Epithelial cell of esophagus (primary cell): ENCODE results near the gene PGLYRP1.

Experiments
- DNase-seq: peaks from one replicate; pipeline ENCODE4 v3.0.0; 2010; ENCODE audit warnings: low read depth
- H3K4me3 ChIP-seq: 2 replicates; pipeline ENCODE4 v1.5.1; 2011; ENCODE audit warnings: mild to moderate bottlenecking, low read length, control low read depth
- TF ChIP-seq, protein P1 (sequence below): IDR thresholded peaks from 2 replicates; pipeline ENCODE4 v1.5.1; 2011; ENCODE audit warnings: low read depth, mild to moderate bottlenecking, low read length, control low read depth, inconsistent platforms; ENCODE audit not compliant: insufficient read depth; ENCODE audit errors: missing control alignments

PGLYRP1 gene

DNA sequence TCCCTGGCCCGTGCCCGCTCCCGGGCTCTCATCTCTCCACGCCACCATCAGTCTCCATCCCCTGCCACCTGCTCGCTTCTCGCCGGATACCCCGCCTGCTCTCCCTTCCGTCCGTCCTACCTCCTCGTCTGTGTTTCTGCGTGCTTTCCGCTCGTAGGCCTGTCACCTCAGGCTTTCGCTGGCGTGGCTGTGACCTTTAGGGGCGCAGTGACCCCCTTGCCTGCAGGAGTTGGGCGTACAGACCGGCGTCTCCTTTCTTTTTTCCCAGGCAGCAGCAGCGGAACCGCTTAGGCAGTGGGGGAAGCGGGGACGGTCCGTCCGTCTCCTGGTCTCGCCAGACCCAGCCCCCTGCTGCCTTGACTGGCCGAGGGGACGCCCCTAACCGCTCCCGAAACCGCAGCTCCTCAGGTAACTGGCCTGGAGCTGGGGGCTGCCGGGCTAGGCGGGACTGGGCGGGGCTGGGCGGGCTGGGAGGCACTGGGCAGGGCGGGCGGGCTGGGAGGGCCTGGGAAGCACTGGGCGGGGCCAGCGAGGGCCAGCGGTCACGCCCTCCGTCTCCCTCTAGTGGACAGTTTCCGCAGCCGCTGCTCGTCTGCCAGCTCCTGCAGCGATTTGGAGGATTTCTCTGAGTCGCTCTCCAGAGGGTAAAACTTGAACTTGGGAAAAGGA, 6.3 kb downstream of the PGLYRP1 start:
- H3K4me3 ChIP-seq = peak overlapping the region; percentile 47
- DNase-seq = peak; percentile 83
- TF ChIP-seq, protein P1, sequence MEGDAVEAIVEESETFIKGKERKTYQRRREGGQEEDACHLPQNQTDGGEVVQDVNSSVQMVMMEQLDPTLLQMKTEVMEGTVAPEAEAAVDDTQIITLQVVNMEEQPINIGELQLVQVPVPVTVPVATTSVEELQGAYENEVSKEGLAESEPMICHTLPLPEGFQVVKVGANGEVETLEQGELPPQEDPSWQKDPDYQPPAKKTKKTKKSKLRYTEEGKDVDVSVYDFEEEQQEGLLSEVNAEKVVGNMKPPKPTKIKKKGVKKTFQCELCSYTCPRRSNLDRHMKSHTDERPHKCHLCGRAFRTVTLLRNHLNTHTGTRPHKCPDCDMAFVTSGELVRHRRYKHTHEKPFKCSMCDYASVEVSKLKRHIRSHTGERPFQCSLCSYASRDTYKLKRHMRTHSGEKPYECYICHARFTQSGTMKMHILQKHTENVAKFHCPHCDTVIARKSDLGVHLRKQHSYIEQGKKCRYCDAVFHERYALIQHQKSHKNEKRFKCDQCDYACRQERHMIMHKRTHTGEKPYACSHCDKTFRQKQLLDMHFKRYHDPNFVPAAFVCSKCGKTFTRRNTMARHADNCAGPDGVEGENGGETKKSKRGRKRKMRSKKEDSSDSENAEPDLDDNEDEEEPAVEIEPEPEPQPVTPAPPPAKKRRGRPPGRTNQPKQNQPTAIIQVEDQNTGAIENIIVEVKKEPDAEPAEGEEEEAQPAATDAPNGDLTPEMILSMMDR = peak; percentile 80

DNA sequence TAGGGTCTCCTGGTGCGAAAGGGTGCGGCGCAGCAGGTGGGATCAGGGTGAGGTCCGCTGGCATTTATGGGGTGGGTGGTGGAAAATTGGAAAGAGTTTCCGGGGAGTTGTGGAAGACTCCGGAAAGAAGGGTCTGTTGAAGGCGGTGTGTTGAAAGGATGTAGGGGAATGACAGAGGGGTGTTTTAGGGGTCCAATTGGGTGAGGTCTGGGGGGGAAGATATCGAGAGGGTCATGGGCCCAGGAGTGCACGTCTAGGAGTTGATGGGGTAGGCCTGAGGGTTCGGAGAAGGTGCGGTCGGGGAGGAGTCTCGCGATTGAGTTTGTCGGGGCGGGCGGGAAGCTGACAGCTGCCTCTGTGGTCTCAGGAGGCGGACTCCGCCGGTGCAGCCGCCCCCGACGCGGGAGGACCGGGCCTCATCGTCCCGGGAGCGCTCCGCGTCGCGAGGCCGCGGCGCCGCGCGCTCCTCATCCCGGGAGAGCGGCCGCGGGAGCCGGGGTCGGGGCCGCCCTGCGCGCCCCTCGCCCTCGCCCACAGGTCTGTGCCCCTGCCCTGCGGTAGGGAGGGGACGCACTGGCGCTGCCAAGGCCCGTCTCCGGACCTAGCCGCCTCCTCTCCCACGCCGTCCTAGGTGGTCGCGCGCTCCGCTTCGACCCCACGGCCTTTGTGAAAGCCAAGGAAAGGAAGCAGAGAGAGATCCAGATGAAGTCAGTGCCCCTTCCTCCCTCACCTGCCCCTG, 7.0 kb downstream of the PGLYRP1 start:
- peak overlapping the region; percentile 47 for H3K4me3 ChIP-seq
- TF ChIP-seq, protein P1 = no peak
- no peak for DNase-seq

DNA sequence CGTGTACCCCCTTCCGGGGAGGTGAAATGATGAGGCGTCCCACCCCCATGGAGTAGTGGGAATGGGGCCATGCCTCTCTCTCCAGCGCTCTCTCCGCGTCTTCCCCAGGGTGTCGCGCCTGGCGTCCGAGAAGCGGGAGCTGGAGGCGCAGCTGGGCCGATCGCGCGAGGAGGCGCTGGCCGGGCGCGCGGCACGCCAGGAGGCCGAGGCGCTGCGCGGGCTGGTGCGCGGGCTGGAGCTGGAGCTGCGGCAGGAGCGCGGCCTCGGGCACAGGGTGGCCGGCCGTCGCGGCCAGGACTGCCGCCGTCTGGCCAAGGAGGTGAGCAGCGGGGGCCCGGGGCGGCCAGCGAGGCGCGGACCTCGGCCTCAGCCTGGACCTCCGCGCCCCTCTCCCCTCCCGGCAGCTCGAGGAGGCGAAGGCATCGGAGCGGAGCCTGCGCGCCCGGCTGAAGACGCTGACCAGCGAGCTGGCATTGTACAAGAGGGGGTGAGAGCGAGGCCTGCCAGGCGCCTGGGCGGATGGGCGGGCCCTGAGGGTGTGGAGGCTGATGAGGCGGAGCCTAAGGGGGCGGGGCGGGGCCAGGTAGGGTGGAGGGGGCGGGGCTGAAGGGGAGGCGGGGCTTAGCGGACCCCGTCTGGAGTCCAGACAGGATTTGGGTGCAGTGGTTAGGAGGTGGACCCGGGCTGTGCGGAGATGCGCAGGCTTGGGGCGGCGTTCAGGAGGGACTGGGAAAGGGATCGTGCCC, 7.7 kb downstream of the PGLYRP1 start:
- peak overlapping the region; percentile 15 for H3K4me3 ChIP-seq
- peak; percentile 83 for DNase-seq
- TF ChIP-seq, protein P1 = no peak

DNA sequence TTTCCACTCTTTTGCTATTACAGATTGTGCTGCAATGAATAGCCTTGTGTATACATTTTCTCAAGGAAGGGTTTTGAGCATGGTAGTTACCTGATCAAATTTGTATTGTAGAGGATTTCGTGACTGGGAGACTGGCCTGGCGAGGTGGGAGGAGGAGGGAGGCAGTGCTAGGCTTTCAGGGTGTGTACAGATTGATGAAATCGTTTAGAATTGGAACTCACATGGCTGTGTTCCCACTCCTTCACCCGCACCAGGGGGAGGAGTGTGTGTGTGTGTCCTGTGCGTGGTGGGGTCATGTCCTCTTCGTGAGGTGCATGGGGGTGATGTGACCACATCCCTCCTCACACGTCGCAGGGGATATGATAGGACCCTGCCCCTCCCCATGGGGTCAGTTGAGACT, 8.3 kb downstream of the PGLYRP1 start:
- H3K4me3 ChIP-seq = peak overlapping the region; percentile 11

DNA sequence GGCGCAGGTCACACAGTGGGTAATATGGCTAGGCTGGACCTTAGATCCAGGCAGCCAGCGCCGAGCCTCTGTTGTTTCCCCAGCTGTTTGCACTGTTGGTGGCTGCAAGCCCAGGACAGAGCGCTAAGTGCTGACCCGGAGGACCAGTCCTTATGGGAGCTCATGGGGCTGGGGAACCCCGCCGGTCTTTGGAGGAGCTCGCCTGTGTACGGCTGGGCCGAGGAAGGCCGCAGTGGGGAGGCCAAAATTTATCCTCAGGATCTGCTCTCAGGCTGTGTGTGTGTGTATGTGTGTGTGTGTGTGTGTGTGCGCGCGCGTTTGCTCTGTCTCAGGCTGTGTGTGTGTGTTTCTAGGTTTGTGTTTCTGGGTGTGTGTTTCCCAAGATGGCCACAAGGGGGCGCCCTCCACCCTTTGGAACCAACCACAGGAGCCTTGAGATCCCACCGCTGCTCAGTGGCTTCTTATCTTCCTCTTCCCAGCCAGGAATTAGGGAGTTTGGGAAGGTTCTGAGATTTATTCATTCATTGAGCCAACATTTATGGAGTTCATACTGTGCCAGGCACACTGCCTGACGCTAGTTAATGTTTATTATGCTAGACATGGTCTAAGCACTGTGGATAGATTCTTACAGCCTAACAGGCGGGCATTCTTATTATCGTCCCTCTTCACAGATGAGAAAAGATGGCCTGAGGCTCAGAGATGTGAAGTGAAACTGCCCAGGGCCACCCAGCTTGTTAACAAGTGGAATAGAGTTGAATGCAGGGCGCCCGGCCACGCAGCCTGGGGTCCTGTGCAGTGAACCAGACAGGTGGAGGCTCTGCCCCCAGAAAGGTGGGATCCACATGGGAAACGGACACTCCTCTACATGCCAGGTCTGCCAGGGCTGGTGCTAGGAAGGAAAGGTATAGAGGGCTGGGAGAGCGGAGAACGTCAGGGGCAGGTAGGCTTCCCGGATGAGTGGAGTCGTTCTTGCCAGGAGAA, 13.0 kb downstream of the PGLYRP1 start:
- DNase-seq = peak; percentile 68
- H3K4me3 ChIP-seq = no peak overlapping the region
- TF ChIP-seq, protein P1 = peak; percentile 86

More for the DNA sequence above, 8.3 kb downstream of the PGLYRP1 start:
- TF ChIP-seq, protein P1 = no peak
- DNase-seq = no peak

DNA sequence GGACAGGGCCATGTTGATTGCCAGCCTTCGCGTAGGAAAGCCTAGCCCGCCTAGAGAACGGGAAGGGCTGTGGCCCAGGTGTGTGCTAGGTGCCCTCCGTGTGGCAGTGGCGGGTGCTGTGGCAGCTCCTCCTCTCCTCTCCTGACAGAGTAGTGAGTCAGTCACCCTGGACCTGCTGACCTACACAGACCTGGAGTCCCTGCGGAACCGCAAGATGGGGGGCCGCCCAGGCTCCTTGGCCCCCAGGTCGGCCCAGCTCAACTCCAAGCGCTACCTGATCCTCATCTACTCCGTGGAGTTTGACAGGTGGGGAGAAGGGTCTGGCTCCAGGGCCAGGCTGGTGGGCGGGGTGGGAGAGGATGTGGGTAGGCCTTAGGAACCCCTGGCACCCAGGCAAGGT, 16.4 kb downstream of the PGLYRP1 start:
- no peak overlapping the region for H3K4me3 ChIP-seq
- DNase-seq = no peak
- TF ChIP-seq, protein P1 = no peak
